Measurements from ENCODE around the gene SPDYE4.

SPDYE4 gene

DNA sequence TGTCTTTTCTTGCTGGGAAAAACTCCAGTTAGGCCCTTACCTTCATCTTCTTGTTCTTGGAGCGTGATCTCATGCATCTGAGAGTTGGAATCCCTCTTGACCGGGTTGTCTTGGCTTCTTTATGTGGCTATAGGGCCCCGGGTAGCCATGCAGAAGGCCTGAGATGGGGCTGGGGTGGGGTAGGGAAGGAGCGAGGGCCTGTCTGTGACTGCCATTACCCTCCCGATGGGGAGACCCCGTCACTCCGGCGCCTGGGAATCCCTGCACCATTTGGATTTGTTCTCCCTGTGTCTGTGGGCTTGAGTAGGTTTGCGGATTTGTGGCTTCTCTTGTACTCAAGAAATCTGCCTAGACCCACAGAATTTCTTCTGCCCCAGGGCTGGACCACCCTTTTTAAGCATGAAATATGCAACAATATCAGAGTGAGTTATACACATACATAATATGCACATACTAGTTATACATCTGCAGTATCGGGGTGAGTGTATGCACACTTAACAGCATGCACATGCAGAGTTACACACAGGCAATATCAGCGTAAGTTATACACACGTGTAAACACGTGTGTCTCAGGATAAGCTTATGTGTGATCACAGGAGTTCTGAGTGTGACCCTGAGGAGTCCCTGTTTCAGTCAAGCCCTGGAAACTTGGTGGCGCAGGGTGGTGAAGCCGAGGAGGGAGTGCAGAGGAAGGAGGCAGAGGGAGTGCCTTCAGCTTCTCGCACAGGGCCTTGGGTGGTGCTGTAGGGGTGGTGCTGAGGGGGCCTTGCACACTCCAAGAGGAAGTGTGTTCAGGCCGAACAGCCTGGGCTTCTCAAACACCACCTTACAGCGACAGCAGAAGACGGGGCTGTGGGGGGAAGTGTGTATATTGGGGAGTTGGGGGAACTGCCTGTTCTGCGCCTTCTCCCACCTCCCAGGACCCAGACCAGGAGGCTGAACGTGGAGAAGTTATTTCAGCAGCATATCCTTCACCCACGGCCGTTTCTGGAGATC is 32.2 kb downstream of the SPDYE4 start:
- Histone ChIP-seq H3K27ac (ENCODE audit: low read depth, low read length) (no peak overlapping the region), H3K4me3 (ENCODE audit: low read depth, low read length) (no peak overlapping the region), H3K36me3 (ENCODE audit: control insufficient read depth, insufficient read depth, low read length) (no peaks in the 10 kb centered on the region), H3K4me1 (ENCODE audit: control insufficient read depth, insufficient read depth, low read length) (0 out of 2 replicates have a peak, but pooled peaks cover 4% of the 10 kb centered on the region), H3K27me3 (ENCODE audit: control insufficient read depth, insufficient read depth, low read length) (no peaks in the 10 kb centered on the region), H3K9me3 (ENCODE audit: control insufficient read depth, insufficient read depth, low read depth, low read length) (no peaks in the 10 kb centered on the region), H3K9ac (ENCODE audit: low read length) (no peak overlapping the region)

DNA sequence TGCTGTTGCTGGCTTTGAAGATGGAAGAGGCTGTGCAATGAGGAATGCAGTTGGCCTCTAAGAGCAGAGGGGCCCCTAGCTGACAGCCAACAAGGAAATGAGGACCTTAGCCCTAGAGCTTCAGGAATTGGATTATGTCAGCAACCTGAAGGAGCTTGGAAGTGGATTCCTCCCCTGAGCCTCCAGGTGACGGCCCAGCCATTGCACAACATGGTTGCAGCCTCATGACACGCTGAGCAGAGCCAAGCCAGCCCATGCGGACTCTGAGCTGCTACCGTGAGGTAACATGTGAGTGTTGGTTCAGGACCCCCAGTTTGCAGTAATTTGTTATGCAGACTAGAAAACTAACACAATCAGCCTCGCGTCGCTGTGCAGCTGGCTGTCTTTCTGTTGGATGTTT is 33.9 kb downstream of the SPDYE4 start:
- no peaks in the 10 kb centered on the region for H3K36me3 ChIP-seq (ENCODE audit: control insufficient read depth, insufficient read depth, low read length)
- no peaks in the 10 kb centered on the region for H3K9me3 ChIP-seq (ENCODE audit: control insufficient read depth, insufficient read depth, low read depth, low read length)
- 0 out of 2 replicates have a peak, but pooled peaks cover 4% of the 10 kb centered on the region for H3K4me1 ChIP-seq (ENCODE audit: control insufficient read depth, insufficient read depth, low read length)
- H3K27ac ChIP-seq (ENCODE audit: low read depth, low read length) = no peak overlapping the region
- no peak overlapping the region for H3K9ac ChIP-seq (ENCODE audit: low read length)
- H3K27me3 ChIP-seq (ENCODE audit: control insufficient read depth, insufficient read depth, low read length) = no peaks in the 10 kb centered on the region
- H3K4me3 ChIP-seq (ENCODE audit: low read depth, low read length) = no peak overlapping the region

DNA sequence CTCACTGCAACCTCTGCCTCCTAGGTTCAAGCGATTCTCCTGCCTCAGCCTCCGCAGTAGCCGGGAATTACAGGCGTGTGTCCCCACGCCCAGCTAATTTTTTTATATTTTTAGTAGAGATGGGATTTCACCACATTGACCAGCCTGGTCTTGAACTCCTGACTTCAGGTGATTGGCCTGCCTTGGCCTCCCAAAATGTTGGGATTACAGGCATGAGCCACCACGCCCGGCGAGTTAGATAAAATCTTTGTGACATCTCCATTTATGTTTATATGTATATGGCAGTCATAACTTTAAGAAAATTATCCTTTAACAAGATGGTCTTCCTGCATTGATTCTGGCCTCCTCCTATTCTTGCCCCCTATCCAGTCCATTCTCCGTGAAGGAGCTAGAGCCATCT is 37.8 kb downstream of the SPDYE4 start:
- Histone ChIP-seq H3K9ac (ENCODE audit: low read length) (no peak overlapping the region), H3K9me3 (ENCODE audit: control insufficient read depth, insufficient read depth, low read depth, low read length) (peaks cover 3% of the 10 kb centered on the region; the same call in 1 of the 2 replicates), H3K4me3 (ENCODE audit: low read depth, low read length) (no peak overlapping the region), H3K27me3 (ENCODE audit: control insufficient read depth, insufficient read depth, low read length) (no peaks in the 10 kb centered on the region), H3K4me1 (ENCODE audit: control insufficient read depth, insufficient read depth, low read length) (0 out of 2 replicates have a peak, but pooled peaks cover 4% of the 10 kb centered on the region), H3K36me3 (ENCODE audit: control insufficient read depth, insufficient read depth, low read length) (no peaks in the 10 kb centered on the region), H3K27ac (ENCODE audit: low read depth, low read length) (no peak overlapping the region)

DNA sequence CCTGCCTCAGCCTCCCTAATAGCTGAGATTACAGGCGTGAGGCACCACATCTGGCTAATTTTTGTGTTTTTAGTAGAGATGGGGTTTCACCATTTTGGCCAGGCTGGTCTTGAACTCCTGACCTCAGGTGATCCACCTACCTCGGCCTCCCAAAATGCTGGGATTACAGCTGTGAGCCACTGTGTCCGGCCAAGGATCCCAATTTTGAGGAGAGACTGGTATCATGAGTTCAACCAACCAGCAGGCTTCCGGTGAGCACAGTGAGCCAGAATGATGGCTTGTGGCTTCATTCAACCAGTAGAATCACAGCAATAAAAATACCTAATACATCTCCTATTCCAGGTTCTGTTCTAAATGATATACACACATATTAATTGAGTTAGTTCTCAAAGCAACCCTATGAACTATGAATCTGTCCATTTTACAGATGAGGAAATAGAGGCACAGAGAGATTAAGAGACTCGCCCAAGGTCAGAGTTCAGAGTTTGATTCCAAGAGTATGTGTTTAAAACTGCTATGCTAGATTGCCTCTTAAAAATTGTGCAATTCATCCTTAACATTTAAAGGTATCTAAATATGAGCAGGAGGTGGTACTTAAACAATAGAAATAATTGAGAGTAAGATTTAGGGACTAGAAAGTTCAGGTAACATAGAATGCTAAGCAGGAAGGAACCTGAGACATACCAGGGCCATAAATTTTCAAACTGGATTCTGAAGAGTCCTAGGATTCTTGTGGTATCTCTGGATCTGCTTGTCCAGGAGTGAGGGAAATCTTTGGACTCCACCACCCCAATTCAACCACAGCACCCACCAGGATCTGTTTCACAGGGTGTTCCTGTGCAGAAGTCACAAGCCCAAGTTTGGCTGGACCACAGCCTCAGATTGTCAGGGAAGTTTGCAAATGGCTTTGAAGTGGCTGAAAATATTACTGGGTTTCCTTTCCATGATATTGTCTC is 38.8 kb downstream of the SPDYE4 start:
- no peaks in the 10 kb centered on the region for H3K27me3 ChIP-seq (ENCODE audit: control insufficient read depth, insufficient read depth, low read length)
- no peak overlapping the region for H3K4me3 ChIP-seq (ENCODE audit: low read depth, low read length)
- peaks cover 3% of the 10 kb centered on the region; the same call in 1 of the 2 replicates for H3K9me3 ChIP-seq (ENCODE audit: control insufficient read depth, insufficient read depth, low read depth, low read length)
- 0 out of 2 replicates have a peak, but pooled peaks cover 4% of the 10 kb centered on the region for H3K4me1 ChIP-seq (ENCODE audit: control insufficient read depth, insufficient read depth, low read length)
- H3K9ac ChIP-seq (ENCODE audit: low read length) = no peak overlapping the region
- H3K36me3 ChIP-seq (ENCODE audit: control insufficient read depth, insufficient read depth, low read length) = no peaks in the 10 kb centered on the region
- H3K27ac ChIP-seq (ENCODE audit: low read depth, low read length) = no peak overlapping the region

DNA sequence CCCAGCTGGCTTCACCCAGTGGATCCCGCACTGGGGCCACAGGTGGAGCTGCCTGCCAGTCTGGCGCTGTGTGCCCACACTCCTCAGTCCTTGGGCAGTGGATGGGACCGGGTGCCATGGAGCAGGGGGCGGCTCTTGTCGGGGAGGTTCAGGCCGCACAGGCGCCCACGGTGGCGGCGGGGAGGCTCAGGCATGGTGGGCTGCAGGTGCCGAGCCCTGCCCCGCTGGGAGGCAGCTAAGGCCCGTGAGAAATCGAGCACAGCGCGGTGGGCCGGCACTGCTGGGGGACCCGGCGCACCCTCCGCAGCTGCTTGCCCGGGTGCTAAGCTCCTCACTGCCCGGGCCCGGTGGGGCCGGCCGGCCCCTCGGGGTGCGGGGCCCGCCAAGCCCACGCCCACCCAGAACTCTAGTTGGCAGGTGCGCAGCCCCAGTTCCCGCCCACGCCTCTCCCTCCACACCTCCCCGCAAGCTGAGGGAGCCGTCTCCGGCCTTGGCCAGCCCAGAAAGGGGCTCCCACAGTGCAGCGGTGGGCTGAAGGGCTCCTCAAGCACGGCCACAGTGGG is 40.3 kb downstream of the SPDYE4 start:
- H3K9me3 ChIP-seq (ENCODE audit: control insufficient read depth, insufficient read depth, low read depth, low read length) = peaks cover 3% of the 10 kb centered on the region; the same call in 1 of the 2 replicates
- H3K27me3 ChIP-seq (ENCODE audit: control insufficient read depth, insufficient read depth, low read length) = no peaks in the 10 kb centered on the region
- 0 out of 2 replicates have a peak, but pooled peaks cover 4% of the 10 kb centered on the region for H3K4me1 ChIP-seq (ENCODE audit: control insufficient read depth, insufficient read depth, low read length)
- no peak overlapping the region for H3K4me3 ChIP-seq (ENCODE audit: low read depth, low read length)
- H3K9ac ChIP-seq (ENCODE audit: low read length) = no peak overlapping the region
- no peaks in the 10 kb centered on the region for H3K36me3 ChIP-seq (ENCODE audit: control insufficient read depth, insufficient read depth, low read length)
- H3K27ac ChIP-seq (ENCODE audit: low read depth, low read length) = no peak overlapping the region

DNA sequence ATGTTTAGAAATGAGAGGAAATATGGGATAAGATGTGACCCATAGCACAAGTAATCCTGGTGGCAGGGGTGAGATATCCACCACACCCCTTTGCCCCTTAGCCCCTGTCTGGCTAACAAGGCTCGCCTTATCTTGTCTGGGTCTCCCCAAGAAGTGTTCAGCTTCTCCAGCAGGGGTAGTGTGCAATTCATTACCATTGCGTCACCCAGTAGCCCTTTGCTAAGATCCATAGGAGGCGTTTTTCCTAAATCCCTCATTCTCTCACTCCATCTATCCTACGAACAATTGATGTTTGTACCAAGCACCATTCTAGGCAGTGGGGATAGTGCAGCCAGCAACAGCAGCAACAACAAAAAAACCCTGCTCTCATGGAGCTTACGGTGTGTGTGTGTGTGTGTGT is 44.5 kb downstream of the SPDYE4 start:
- H3K27me3 ChIP-seq (ENCODE audit: control insufficient read depth, insufficient read depth, low read length) = no peaks in the 10 kb centered on the region
- H3K9ac ChIP-seq (ENCODE audit: low read length) = no peak overlapping the region
- H3K9me3 ChIP-seq (ENCODE audit: control insufficient read depth, insufficient read depth, low read depth, low read length) = peaks cover 3% of the 10 kb centered on the region; the same call in 1 of the 2 replicates
- no peak overlapping the region for H3K27ac ChIP-seq (ENCODE audit: low read depth, low read length)
- H3K36me3 ChIP-seq (ENCODE audit: control insufficient read depth, insufficient read depth, low read length) = no peaks in the 10 kb centered on the region
- H3K4me1 ChIP-seq (ENCODE audit: control insufficient read depth, insufficient read depth, low read length) = no peaks in the 10 kb centered on the region
- no peak overlapping the region for H3K4me3 ChIP-seq (ENCODE audit: low read depth, low read length)

DNA sequence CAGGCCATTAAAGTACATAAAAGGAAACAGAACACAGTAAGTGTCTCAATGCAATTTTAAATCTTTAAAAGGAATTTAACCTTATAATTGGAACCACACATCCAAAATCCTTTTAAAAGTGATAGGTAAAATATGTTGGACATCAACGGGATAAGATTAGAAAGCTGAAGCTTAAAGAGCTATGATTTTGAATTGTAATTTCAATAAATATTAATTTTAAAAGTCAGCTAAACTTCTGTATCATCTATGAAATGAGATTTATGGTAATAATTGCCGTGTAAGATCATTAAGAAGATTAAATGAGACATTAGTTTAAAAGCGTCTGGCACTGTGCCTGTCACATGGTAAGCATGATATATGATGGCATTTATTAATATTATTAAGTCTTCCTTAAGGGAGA is 45.0 kb downstream of the SPDYE4 start:
- Histone ChIP-seq H3K4me1 (ENCODE audit: control insufficient read depth, insufficient read depth, low read length) (no peaks in the 10 kb centered on the region), H3K27me3 (ENCODE audit: control insufficient read depth, insufficient read depth, low read length) (no peaks in the 10 kb centered on the region), H3K9me3 (ENCODE audit: control insufficient read depth, insufficient read depth, low read depth, low read length) (peaks cover 3% of the 10 kb centered on the region; the same call in 1 of the 2 replicates), H3K4me3 (ENCODE audit: low read depth, low read length) (no peak overlapping the region), H3K36me3 (ENCODE audit: control insufficient read depth, insufficient read depth, low read length) (no peaks in the 10 kb centered on the region), H3K27ac (ENCODE audit: low read depth, low read length) (no peak overlapping the region), H3K9ac (ENCODE audit: low read length) (no peak overlapping the region)

DNA sequence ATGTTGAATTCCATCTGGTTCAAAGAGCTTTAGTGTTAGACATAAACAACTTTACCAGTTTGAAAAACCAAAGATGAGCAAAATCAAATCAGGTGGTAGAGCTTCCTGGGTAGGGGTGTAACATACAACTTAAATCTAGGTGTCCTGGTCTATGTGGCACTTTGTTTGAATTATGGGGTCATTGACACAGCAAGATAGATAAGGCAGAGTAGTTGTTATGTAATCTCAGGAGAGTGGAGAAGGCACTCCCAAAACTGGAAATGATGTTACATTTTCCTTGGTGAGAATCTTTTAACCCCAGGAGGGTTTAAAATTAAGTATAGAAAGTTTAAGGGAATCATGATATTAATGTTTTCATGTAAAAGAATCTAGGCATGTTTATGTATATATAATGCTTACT is 45.6 kb downstream of the SPDYE4 start:
- Histone ChIP-seq H3K36me3 (ENCODE audit: control insufficient read depth, insufficient read depth, low read length) (no peaks in the 10 kb centered on the region), H3K4me1 (ENCODE audit: control insufficient read depth, insufficient read depth, low read length) (no peaks in the 10 kb centered on the region), H3K27me3 (ENCODE audit: control insufficient read depth, insufficient read depth, low read length) (no peaks in the 10 kb centered on the region), H3K9me3 (ENCODE audit: control insufficient read depth, insufficient read depth, low read depth, low read length) (peaks cover 3% of the 10 kb centered on the region; the same call in 1 of the 2 replicates), H3K9ac (ENCODE audit: low read length) (no peak overlapping the region), H3K27ac (ENCODE audit: low read depth, low read length) (no peak overlapping the region), H3K4me3 (ENCODE audit: low read depth, low read length) (no peak overlapping the region)

DNA sequence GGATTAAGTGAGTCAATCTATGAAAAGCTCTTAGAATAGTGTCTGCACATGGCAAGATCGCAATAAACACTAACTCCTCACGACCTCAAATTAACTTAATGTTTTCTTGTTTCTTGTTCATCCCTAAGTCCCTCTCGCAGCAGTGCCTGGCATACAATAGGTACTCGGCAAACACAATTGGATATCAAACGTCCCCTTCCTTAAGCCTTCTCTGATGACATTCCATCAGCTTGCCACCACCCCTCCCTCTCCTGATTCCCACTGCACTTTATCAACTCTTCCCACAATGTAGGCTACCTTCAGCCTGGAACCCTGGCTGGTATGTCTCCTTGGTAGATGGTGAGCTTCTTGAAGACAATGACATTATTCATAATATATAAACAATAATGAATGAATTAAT is 47.1 kb downstream of the SPDYE4 start:
- H3K9ac ChIP-seq (ENCODE audit: low read length) = no peak overlapping the region
- no peak overlapping the region for H3K4me3 ChIP-seq (ENCODE audit: low read depth, low read length)
- no peaks in the 10 kb centered on the region for H3K9me3 ChIP-seq (ENCODE audit: control insufficient read depth, insufficient read depth, low read depth, low read length)
- H3K36me3 ChIP-seq (ENCODE audit: control insufficient read depth, insufficient read depth, low read length) = no peaks in the 10 kb centered on the region
- H3K27me3 ChIP-seq (ENCODE audit: control insufficient read depth, insufficient read depth, low read length) = no peaks in the 10 kb centered on the region
- H3K27ac ChIP-seq (ENCODE audit: low read depth, low read length) = no peak overlapping the region
- no peaks in the 10 kb centered on the region for H3K4me1 ChIP-seq (ENCODE audit: control insufficient read depth, insufficient read depth, low read length)

DNA sequence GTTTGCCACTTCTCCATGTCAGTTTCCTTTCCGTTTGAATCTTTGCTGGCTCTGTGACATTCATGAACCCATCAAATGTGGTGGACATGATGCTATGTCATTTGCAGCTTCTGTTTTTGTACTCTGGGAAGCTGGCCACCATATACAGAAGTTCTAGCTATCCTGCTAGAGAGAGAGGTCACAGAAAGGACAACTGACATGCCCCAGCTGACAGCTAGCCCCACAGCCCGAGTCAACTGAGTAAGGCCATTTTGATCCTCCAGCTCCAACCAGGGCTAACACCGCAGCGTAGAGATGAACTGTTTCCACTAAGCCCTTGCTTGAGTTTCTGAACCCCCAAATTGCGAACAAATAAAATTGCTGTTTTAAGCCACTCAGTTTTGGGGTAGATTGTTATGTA is 47.5 kb downstream of the SPDYE4 start:
- no peaks in the 10 kb centered on the region for H3K27me3 ChIP-seq (ENCODE audit: control insufficient read depth, insufficient read depth, low read length)
- H3K9me3 ChIP-seq (ENCODE audit: control insufficient read depth, insufficient read depth, low read depth, low read length) = no peaks in the 10 kb centered on the region
- no peaks in the 10 kb centered on the region for H3K4me1 ChIP-seq (ENCODE audit: control insufficient read depth, insufficient read depth, low read length)
- H3K4me3 ChIP-seq (ENCODE audit: low read depth, low read length) = no peak overlapping the region
- no peak overlapping the region for H3K9ac ChIP-seq (ENCODE audit: low read length)
- no peaks in the 10 kb centered on the region for H3K36me3 ChIP-seq (ENCODE audit: control insufficient read depth, insufficient read depth, low read length)
- H3K27ac ChIP-seq (ENCODE audit: low read depth, low read length) = no peak overlapping the region

All from HUES6 (cell line).